Vagina (tissue), 2 donors: Measurements from ENCODE around the gene CUEDC2. TPM values are rescaled to one million over a fixed set of nuclear protein-coding genes. Genes with fewer than 3 reads are reported as not detected.

Experiments
- DNase-seq, 2 donors: peaks; one replicate each; pipeline ENCODE4 v3.0.0-alpha.2; 2017; ENCODE audit errors: extremely low spot score in 2 of 2
- H3K27ac ChIP-seq: fragments of 200-600 bp; sonication (generic); one replicate; pipeline ENCODE4 v1.5.1; 2019
- H3K27me3 ChIP-seq: fragments of 200-600 bp; sonication (generic); one replicate; pipeline ENCODE4 v1.5.1; 2019
- H3K36me3 ChIP-seq, 2 donors: fragments of 200-600 bp; sonication (generic); one replicate each; pipeline ENCODE4 v1.5.1; 2017 to 2019
- H3K4me1 ChIP-seq: fragments of 200-600 bp; sonication (generic); one replicate; pipeline ENCODE4 v1.5.1; 2019
- H3K4me3 ChIP-seq, 2 donors: fragments of 200-600 bp; sonication (generic); 1 replicate in 1 of 2; 2 replicates in 1 of 2; pipeline ENCODE4 v1.5.1; 2016 to 2019
- H3K9me3 ChIP-seq: fragments of 200-600 bp; sonication (generic); one replicate; pipeline ENCODE4 v1.5.1; 2019
- POLR2A ChIP-seq, 2 donors: fragments of 450-650 bp; IDR thresholded peaks; one replicate each; pipeline ENCODE4 v1.6.1; 2017; ENCODE audit warnings: antibody characterized with exemption in 2 of 2, mild to moderate bottlenecking in 2 of 2, moderate library complexity in 2 of 2
- POLR2AphosphoS5 ChIP-seq, 2 donors: sonication (generic); formaldehyde crosslinking; IDR thresholded peaks; one replicate each; pipeline ENCODE4 v1.9.0; 2017; ENCODE audit warnings: antibody characterized with exemption in 2 of 2, mild to moderate bottlenecking in 2 of 2, low read depth in 1 of 2; ENCODE audit not compliant: insufficient read depth in 1 of 2
- intact Hi-C: fragments of 100-400 bp; cut with DNase I; formaldehyde crosslinking; loops from one replicate; pipeline ENCODE4 v1.15.1; 2023
- total RNA-seq: library from RNA; depleted of rRNA; stranded (reverse); fragments of >200 nt; gene quantifications from one replicate; pipeline ENCODE4 v1.2.3, GENCODE V29; 2016
- TF ChIP-seq, protein P1 (sequence below), 3 experiments: fragments of 450-650 bp in 2 of 3; fragments of 200-600 bp in 1 of 3; sonication (generic) in 1 of 3; IDR thresholded peaks; one replicate each; pipeline ENCODE4 v1.5.1; 2017 to 2019; ENCODE audit warnings: antibody characterized with exemption in 3 of 3, mild to moderate bottlenecking in 2 of 3, moderate library complexity in 2 of 3

CUEDC2 gene
- total RNA-seq, 1 donor from 2014 or later, result 52.1 TPM

DNA sequence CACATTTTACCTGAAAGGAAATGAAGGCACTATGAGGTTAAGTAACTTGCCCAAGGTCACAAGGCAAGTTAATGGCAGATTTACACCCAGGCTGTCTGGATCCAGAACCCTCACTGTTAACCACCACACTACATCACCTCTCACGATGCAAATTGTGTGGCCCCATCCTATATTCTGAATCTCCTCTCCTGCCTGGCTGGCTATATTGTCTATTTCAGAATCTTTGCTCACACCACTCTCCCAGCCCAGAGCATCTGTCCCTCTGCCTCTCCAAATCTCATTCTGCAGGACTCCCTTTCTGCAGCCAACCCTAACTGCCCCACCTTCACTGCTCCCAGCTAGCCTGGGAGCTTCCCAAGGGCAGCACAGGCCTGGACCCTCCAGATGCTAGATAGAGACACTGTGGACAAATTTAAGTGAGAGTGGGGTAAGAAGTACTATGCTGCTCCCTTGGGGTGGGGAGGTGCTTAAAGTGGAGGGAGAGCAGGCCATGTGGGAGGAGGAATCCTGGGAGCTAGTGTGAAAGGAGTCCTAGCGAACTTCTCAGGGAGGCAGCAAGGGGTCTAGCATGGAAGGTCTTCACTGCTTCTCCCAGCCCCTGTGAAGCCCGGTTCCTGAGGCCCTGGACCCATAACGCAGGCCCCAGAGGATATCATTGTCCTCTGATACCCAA is 786 bp downstream of the CUEDC2 start:
- no peaks in the 10 kb centered on the region for H3K27me3 ChIP-seq
- no peak for DNase-seq
- no peaks in the 10 kb centered on the region for H3K36me3 ChIP-seq
- no peaks in the 10 kb centered on the region for H3K9me3 ChIP-seq
- intact Hi-C loops, result no loop called here
- peak overlapping the region; percentile 72 to 85 for H3K4me3 ChIP-seq
- H3K4me1 ChIP-seq, result peaks cover 10% of the 10 kb centered on the region
- peak overlapping the region; percentile 70 for H3K27ac ChIP-seq
- TF ChIP-seq POLR2AphosphoS5 (IDR thresholded peaks at IDR 0.05; ENCODE audit: insufficient read depth in 1 of 2, low read depth in 1 of 2) (no peak), POLR2A (IDR thresholded peaks at IDR 0.05) (no peak)
- TF ChIP-seq, protein P1, sequence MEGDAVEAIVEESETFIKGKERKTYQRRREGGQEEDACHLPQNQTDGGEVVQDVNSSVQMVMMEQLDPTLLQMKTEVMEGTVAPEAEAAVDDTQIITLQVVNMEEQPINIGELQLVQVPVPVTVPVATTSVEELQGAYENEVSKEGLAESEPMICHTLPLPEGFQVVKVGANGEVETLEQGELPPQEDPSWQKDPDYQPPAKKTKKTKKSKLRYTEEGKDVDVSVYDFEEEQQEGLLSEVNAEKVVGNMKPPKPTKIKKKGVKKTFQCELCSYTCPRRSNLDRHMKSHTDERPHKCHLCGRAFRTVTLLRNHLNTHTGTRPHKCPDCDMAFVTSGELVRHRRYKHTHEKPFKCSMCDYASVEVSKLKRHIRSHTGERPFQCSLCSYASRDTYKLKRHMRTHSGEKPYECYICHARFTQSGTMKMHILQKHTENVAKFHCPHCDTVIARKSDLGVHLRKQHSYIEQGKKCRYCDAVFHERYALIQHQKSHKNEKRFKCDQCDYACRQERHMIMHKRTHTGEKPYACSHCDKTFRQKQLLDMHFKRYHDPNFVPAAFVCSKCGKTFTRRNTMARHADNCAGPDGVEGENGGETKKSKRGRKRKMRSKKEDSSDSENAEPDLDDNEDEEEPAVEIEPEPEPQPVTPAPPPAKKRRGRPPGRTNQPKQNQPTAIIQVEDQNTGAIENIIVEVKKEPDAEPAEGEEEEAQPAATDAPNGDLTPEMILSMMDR (IDR thresholded peaks at IDR 0.05), result no peak

DNA sequence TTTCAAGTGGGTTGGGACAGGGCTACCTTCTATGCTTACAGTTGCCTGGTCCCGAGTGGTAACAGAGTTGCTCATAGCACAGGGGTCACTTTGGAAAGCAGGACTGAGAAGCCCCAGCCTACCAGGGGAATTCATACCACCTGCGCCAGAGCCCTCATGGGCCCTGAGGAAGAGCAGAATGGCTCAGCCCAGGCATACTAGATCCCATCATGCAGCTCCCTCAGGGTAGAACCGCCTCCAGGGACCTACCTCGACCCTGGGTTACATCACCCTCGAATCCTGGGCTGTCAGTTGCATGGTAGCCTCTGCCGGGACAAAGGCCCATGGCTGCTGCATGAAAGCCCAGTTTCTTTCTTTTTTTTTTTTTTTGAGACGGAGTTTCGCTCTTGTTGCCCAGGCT is 2.9 kb downstream of the CUEDC2 start:
- H3K4me1 ChIP-seq, result peaks cover 10% of the 10 kb centered on the region
- no peaks in the 10 kb centered on the region for H3K27me3 ChIP-seq
- no peak for DNase-seq
- H3K27ac ChIP-seq, result no peak overlapping the region
- TF ChIP-seq, protein P1 (IDR thresholded peaks at IDR 0.05), result no peak
- TF ChIP-seq POLR2A (IDR thresholded peaks at IDR 0.05) (no peak), POLR2AphosphoS5 (IDR thresholded peaks at IDR 0.05; ENCODE audit: insufficient read depth in 1 of 2, low read depth in 1 of 2) (no peak)
- intact Hi-C loops, result no loop called here
- H3K36me3 ChIP-seq, result no peaks in the 10 kb centered on the region
- no peaks in the 10 kb centered on the region for H3K9me3 ChIP-seq
- H3K4me3 ChIP-seq, result no peak overlapping the region

DNA sequence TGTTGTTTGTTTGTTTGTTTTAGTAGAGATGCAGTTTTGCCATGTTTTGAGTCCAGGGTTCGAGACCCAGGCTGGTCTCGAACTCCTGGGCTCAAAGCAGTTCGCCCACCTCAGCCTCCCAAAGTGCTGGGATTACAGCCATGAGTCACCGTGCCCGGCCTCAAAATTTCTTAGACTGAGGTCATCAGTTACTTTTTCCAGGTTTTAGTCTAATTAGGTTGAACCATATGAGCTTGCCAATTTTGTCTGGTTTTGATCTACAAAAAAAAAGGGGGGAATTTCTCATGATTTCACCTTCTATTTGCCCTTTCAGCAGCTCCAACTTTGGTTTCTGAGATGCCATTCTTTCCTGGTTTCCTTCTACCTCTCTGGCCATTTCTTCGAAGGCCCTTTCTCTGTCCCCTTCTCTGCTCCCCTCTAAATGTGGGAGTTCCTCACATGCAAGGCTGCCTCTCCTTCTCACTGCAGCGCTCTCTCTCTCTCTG is 5.5 kb downstream of the CUEDC2 start:
- no peak overlapping the region for H3K27ac ChIP-seq
- H3K4me3 ChIP-seq, result no peak overlapping the region
- no peaks in the 10 kb centered on the region for H3K9me3 ChIP-seq
- DNase-seq, result no peak
- TF ChIP-seq POLR2A (IDR thresholded peaks at IDR 0.05) (no peak), POLR2AphosphoS5 (IDR thresholded peaks at IDR 0.05; ENCODE audit: insufficient read depth in 1 of 2, low read depth in 1 of 2) (no peak)
- TF ChIP-seq, protein P1 (IDR thresholded peaks at IDR 0.05), result no peak
- no peaks in the 10 kb centered on the region for H3K27me3 ChIP-seq
- H3K4me1 ChIP-seq, result peaks cover 25% of the 10 kb centered on the region
- intact Hi-C loops, result no loop called here
- H3K36me3 ChIP-seq, result no peaks in the 10 kb centered on the region

DNA sequence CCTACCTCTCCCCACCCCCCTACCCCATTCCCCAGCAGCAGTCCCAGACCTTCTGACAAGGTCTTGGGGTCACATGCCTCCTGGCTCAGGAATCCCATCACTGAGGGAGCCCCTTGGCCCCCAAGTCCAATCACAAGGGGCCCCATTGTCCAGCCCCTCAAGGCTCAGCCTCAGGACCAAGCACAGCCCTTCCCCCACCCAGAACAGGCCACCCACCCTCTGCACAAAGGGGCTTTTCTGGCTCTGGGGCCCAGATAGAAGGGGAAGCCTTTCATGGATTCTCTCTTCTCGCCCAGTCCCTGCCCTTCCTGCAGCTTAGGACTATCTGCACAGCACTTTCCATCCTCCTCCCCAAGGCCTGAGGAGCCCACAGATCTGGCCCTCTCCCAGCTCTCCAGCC is 6.9 kb downstream of the CUEDC2 start:
- no peaks in the 10 kb centered on the region for H3K9me3 ChIP-seq
- H3K27me3 ChIP-seq, result no peaks in the 10 kb centered on the region
- intact Hi-C loops, result no loop called here
- H3K4me1 ChIP-seq, result peaks cover 20% of the 10 kb centered on the region
- DNase-seq, result no peak
- TF ChIP-seq POLR2AphosphoS5 (IDR thresholded peaks at IDR 0.05; ENCODE audit: insufficient read depth in 1 of 2, low read depth in 1 of 2) (no peak), POLR2A (IDR thresholded peaks at IDR 0.05) (no peak)
- TF ChIP-seq, protein P1 (IDR thresholded peaks at IDR 0.05), result no peak
- H3K4me3 ChIP-seq, result no peak overlapping the region
- H3K36me3 ChIP-seq, result no peaks in the 10 kb centered on the region
- no peak overlapping the region for H3K27ac ChIP-seq

DNA sequence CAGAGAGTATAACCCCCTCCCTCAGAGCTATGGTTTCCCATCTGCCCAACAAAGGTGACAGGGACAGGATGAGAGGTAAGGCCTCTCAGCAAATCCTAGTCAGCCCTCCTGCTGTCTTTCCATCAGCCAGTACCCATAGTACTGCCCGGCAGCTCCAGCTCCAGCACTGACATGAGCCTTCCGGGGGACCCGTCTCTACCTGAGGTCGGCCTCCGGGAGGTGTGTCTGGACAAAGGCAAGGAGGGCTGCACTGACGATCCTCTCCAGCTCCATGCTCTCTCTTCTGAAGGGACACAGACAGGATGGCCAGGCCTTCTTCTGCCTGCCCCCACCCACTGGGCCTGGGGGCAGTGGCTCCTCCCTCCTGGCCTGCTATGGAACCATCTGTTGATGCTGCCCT is 7.5 kb downstream of the CUEDC2 start:
- H3K9me3 ChIP-seq, result no peaks in the 10 kb centered on the region
- intact Hi-C loops, result no loop called here
- H3K27me3 ChIP-seq, result no peaks in the 10 kb centered on the region
- DNase-seq, result no peak
- no peaks in the 10 kb centered on the region for H3K36me3 ChIP-seq
- no peak for TF ChIP-seq POLR2A (IDR thresholded peaks at IDR 0.05)
- TF ChIP-seq, protein P1 (IDR thresholded peaks at IDR 0.05), result no peak
- no peak for TF ChIP-seq POLR2AphosphoS5 (IDR thresholded peaks at IDR 0.05; ENCODE audit: insufficient read depth in 1 of 2, low read depth in 1 of 2)
- H3K4me3 ChIP-seq, result no peak overlapping the region
- peaks cover 24% of the 10 kb centered on the region for H3K4me1 ChIP-seq
- no peak overlapping the region for H3K27ac ChIP-seq
